WERI-Rb-1 (cell line): ENCODE results near the gene PPP1R3A.

Source experiments
- DNase-seq: peaks from one replicate; pipeline ENCODE4 v3.0.0-alpha.2; 2020
- H3K27ac ChIP-seq: fragments of 250-450 bp; sonication (Bioruptor Pico); 2 replicates; pipeline ENCODE4 v1.5.1; 2020; ENCODE audit warnings: mild to moderate bottlenecking, moderate library complexity
- H3K27me3 ChIP-seq: fragments of 250-450 bp; sonication (Bioruptor Pico); 2 replicates; pipeline ENCODE4 v1.5.1; 2021; ENCODE audit warnings: mild to moderate bottlenecking, low read depth, moderate library complexity; ENCODE audit not compliant: insufficient read depth, severe bottlenecking
- H3K36me3 ChIP-seq: fragments of 250-450 bp; sonication (Bioruptor Pico); 2 replicates; pipeline ENCODE4 v1.5.1; 2020; ENCODE audit warnings: mild to moderate bottlenecking, moderate library complexity
- H3K4me3 ChIP-seq: 2 replicates; pipeline ENCODE4 v1.5.1; 2011; ENCODE audit warnings: low read depth, mild to moderate bottlenecking, control low read depth, low read length
- H3K9me3 ChIP-seq: fragments of 250-450 bp; sonication (Bioruptor Pico); 2 replicates; pipeline ENCODE4 v1.5.1; 2021; ENCODE audit warnings: mild to moderate bottlenecking, moderate library complexity; ENCODE audit not compliant: severe bottlenecking
- CTCF ChIP-seq: IDR thresholded peaks from 2 replicates; pipeline ENCODE4 v1.5.1; 2011; ENCODE audit warnings: low read depth, mild to moderate bottlenecking, control low read depth, inconsistent platforms, low read length

The PPP1R3A gene

GRCh38 chr7:113892818-113893217, 26.0 kb downstream of the PPP1R3A start:
- Histone ChIP-seq H3K27me3 (no peaks in the 10 kb centered on the region), H3K27ac (no peak overlapping the region), H3K9me3 (no peaks in the 10 kb centered on the region), H3K4me3 (no peak overlapping the region), H3K36me3 (no peaks in the 10 kb centered on the region)
- no peak for DNase-seq
- TF ChIP-seq CTCF = no peak

GRCh38 chr7:113891828-113892227, 27.0 kb downstream of the PPP1R3A start:
- Histone ChIP-seq H3K27me3 (no peaks in the 10 kb centered on the region), H3K27ac (no peak overlapping the region), H3K36me3 (no peaks in the 10 kb centered on the region), H3K4me3 (no peak overlapping the region), H3K9me3 (no peaks in the 10 kb centered on the region)
- no peak for DNase-seq
- TF ChIP-seq CTCF = no peak

- no peaks in the 10 kb centered on the region for H3K9me3 ChIP-seq
- H3K4me3 ChIP-seq = no peak overlapping the region
- no peak for DNase-seq
- H3K36me3 ChIP-seq = no peaks in the 10 kb centered on the region
- TF ChIP-seq CTCF = no peak
- no peaks in the 10 kb centered on the region for H3K27me3 ChIP-seq
- H3K27ac ChIP-seq = no peak overlapping the region
Observed at GRCh38 chr7:113891031-113891350, 27.8 kb downstream of the PPP1R3A start.

- Histone ChIP-seq H3K9me3 (no peaks in the 10 kb centered on the region), H3K27ac (no peak overlapping the region), H3K27me3 (no peaks in the 10 kb centered on the region), H3K4me3 (no peak overlapping the region), H3K36me3 (no peaks in the 10 kb centered on the region)
- TF ChIP-seq CTCF = no peak
- no peak for DNase-seq
Observed at GRCh38 chr7:113890331-113891030, 28.3 kb downstream of the PPP1R3A start.

- Histone ChIP-seq H3K4me3 (no peak overlapping the region), H3K9me3 (no peaks in the 10 kb centered on the region), H3K27ac (no peak overlapping the region), H3K27me3 (no peaks in the 10 kb centered on the region), H3K36me3 (no peaks in the 10 kb centered on the region)
- no peak for DNase-seq
- no peak for TF ChIP-seq CTCF
Observed at GRCh38 chr7:113883096-113883495, 35.7 kb downstream of the PPP1R3A start.

- no peak for DNase-seq
- Histone ChIP-seq H3K4me3 (no peak overlapping the region), H3K27ac (no peak overlapping the region), H3K27me3 (no peaks in the 10 kb centered on the region), H3K36me3 (no peaks in the 10 kb centered on the region), H3K9me3 (no peaks in the 10 kb centered on the region)
- TF ChIP-seq CTCF = no peak
Observed at GRCh38 chr7:113880559-113880958, 38.2 kb downstream of the PPP1R3A start.
